D721Med (cell line): ENCODE measurements around the gene PXYLP1.

Source experiments
- DNase-seq: peaks from one replicate; pipeline ENCODE4 v3.0.0; 2011; ENCODE audit warnings: low spot score; ENCODE audit not compliant: insufficient read length
- FAIRE-seq: peaks from 2 replicates; lab custom pipeline; 2011; peaks lifted over from hg19 to GRCh38; lab: Jason Lieb, UNC
- CTCF ChIP-seq: IDR thresholded peaks from 2 replicates; pipeline ENCODE4 v1.5.1; 2012; ENCODE audit warnings: mild to moderate bottlenecking, control low read depth; ENCODE audit not compliant: insufficient read depth; ENCODE audit errors: missing control alignments

Gene PXYLP1

GRCh38 chr3:141280690-141281089 lies 49.1 kb downstream of the PXYLP1 start:
- FAIRE-seq (no peak), DNase-seq (no peak)
- TF ChIP-seq CTCF: no peak

DNA sequence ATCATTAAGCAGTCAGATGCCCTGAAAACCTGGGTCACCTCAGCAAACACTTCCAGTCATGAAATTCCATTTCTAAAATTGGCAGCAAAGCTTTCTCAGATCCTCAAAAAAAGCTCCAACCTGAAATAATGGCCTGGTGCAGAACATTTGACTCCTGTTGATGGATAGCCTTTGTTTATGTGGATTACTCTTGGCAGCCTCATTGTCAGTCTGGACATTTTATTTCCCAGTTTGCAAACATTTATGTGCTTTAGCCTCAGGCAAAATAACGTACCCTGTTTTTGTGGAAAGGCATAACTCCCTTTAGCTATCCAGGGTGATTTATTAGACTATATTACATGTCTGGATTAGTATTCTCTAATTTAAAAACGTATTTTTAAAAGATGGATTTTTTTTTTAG lies 53.9 kb downstream of the PXYLP1 start:
- FAIRE-seq (no peak), DNase-seq (no peak)
- TF ChIP-seq CTCF: no peak

- no peak for FAIRE-seq
- DNase-seq: no peak
- TF ChIP-seq CTCF: no peak
These were observed 55.2 kb downstream of the PXYLP1 start for GRCh38 chr3:141286856-141287255.

DNA sequence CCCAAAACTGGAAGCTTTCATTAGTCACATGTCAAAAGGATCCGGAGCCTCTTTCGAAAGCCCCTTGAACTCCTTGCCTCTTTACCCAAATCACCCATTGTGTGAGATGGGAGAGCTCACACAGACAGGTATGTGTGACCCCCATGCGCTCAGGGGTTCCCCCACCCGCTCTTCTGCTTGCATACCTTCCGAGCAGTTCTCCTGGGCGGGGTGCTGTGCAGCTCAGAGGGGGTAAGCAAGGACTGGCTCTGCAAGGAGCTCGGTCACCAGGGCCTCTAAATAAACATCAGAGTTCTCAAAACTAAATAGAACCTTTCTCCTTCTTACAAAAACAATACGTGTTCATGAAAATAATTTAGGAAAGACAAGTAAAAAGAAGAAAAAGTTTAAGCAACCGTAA lies 55.7 kb downstream of the PXYLP1 start:
- no peak for TF ChIP-seq CTCF
- no peak for DNase-seq
- FAIRE-seq: no peak

- no peak for TF ChIP-seq CTCF
- DNase-seq (no peak), FAIRE-seq (no peak)
These were observed 56.8 kb downstream of the PXYLP1 start for GRCh38 chr3:141288336-141288990.

- DNase-seq (no peak), FAIRE-seq (no peak)
- TF ChIP-seq CTCF: no peak
These were observed 57.7 kb downstream of the PXYLP1 start for GRCh38 chr3:141289228-141289772.
